Type B pancreatic cell (in vitro differentiated cells): Measurements from ENCODE around the gene GRWD1. TPM values are rescaled to one million over a fixed set of nuclear protein-coding genes. Genes with fewer than 3 reads are reported as not detected.

ENCODE experiments used
- DNase-seq: peaks from one replicate; pipeline ENCODE4 v3.0.0; 2021; ENCODE audit warnings: mixed read lengths; ENCODE audit not compliant: unreplicated experiment; ENCODE audit errors: extremely low spot score
- H3K27ac Mint-ChIP-seq: 2 replicates; pipeline ENCODE4 v1.8.0; 2021; ENCODE audit warnings: mild to moderate bottlenecking, mixed read lengths
- H3K27me3 Mint-ChIP-seq: 2 replicates; pipeline ENCODE4 v1.8.0; 2021; ENCODE audit warnings: mixed read lengths
- H3K36me3 Mint-ChIP-seq: 2 replicates; pipeline ENCODE4 v1.8.0; 2021; ENCODE audit warnings: mixed read lengths
- H3K4me1 Mint-ChIP-seq: one replicate; pipeline ENCODE4 v1.8.0; 2021; ENCODE audit warnings: mixed read lengths; ENCODE audit not compliant: unreplicated experiment
- H3K4me3 Mint-ChIP-seq: 2 replicates; pipeline ENCODE4 v1.8.0; 2021; ENCODE audit warnings: mild to moderate bottlenecking, mixed read lengths
- H3K9me3 Mint-ChIP-seq: 2 replicates; pipeline ENCODE4 v1.8.0; 2021; ENCODE audit warnings: mixed read lengths
- CTCF ChIP-seq: fragments of 200-600 bp; sonication (generic); conservative IDR thresholded peaks from 2 replicates; pipeline ENCODE4 v1.5.0; 2021; ENCODE audit warnings: antibody characterized with exemption, mild to moderate bottlenecking
- total RNA-seq: library from RNA; stranded (reverse); gene quantifications from 2 replicates; pipeline ENCODE4 v1.2.1, GENCODE V29; 2021; ENCODE audit warnings: low replicate concordance

Gene GRWD1
- total RNA-seq, 1 donor from 2014 or later = 44.0 TPM

DNA sequence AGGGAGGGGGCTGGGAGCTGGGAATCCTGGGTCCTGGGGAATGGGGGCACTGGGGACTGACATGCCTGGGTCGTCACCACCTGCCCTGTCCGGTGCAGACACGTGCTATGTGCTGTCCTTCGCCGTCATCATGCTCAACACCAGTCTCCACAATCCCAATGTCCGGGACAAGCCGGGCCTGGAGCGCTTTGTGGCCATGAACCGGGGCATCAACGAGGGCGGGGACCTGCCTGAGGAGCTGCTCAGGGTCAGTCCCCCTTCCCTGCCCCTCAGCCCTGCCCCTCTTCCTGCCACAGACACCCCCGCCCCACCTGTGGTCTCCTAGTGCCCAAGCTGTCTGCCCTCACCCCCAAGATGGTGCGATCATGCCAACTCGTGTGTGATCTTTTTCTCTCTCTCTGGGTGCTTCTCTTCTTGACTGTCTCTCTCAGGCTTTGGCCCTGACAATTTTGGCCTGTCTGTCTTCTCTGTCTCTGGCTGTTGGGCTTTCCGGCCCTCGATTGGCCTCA is 28.4 kb downstream of the GRWD1 start:
- H3K27me3 Mint-ChIP-seq = no peaks in the 10 kb centered on the region
- H3K4me3 Mint-ChIP-seq = no peak overlapping the region
- no peak for DNase-seq
- no peak overlapping the region for H3K27ac Mint-ChIP-seq
- H3K4me1 Mint-ChIP-seq = no peaks in the 10 kb centered on the region
- no peak for TF ChIP-seq CTCF
- no peaks in the 10 kb centered on the region for H3K9me3 Mint-ChIP-seq
- H3K36me3 Mint-ChIP-seq = peaks cover 19% of the 10 kb centered on the region

GRCh38 chr19:48475369-48476068 is 29.7 kb downstream of the GRWD1 start:
- peaks cover 25% of the 10 kb centered on the region for H3K36me3 Mint-ChIP-seq
- H3K9me3 Mint-ChIP-seq = no peaks in the 10 kb centered on the region
- no peak overlapping the region for H3K4me3 Mint-ChIP-seq
- TF ChIP-seq CTCF = no peak
- H3K4me1 Mint-ChIP-seq = no peaks in the 10 kb centered on the region
- DNase-seq = no peak
- H3K27me3 Mint-ChIP-seq = no peaks in the 10 kb centered on the region
- no peak overlapping the region for H3K27ac Mint-ChIP-seq

DNA sequence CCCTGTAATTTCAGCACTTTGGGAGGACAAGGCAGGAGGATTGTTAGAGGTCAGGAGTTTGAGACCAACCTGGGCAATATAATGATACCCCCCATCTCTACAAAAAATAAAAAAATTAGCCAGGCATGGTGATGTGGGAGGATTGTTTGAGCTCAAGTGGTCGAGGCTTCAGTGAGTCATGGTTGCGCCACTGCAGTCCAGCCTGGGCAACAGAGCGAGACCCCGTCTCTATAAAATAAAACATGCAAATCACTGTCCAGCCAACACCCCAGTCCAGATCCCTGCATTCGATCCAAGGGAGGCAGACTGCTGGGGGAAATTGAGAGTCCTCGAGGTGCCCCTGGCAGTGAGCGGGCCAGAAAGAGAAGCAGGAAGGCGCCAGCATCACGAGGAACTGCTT is 30.4 kb downstream of the GRWD1 start:
- Mint-ChIP-seq H3K27me3 (no peaks in the 10 kb centered on the region), H3K4me3 (no peak overlapping the region), H3K9me3 (no peaks in the 10 kb centered on the region), H3K4me1 (no peaks in the 10 kb centered on the region), H3K36me3 (peaks cover 22% of the 10 kb centered on the region), H3K27ac (no peak overlapping the region)
- TF ChIP-seq CTCF = no peak
- no peak for DNase-seq

GRCh38 chr19:48477067-48477685 is 31.4 kb downstream of the GRWD1 start:
- H3K4me1 Mint-ChIP-seq = no peaks in the 10 kb centered on the region
- no peaks in the 10 kb centered on the region for H3K27me3 Mint-ChIP-seq
- H3K27ac Mint-ChIP-seq = no peak overlapping the region
- H3K36me3 Mint-ChIP-seq = peaks cover 25% of the 10 kb centered on the region
- TF ChIP-seq CTCF = no peak
- no peaks in the 10 kb centered on the region for H3K9me3 Mint-ChIP-seq
- no peak for DNase-seq
- no peak overlapping the region for H3K4me3 Mint-ChIP-seq

- Mint-ChIP-seq H3K36me3 (peaks cover 26% of the 10 kb centered on the region), H3K9me3 (no peaks in the 10 kb centered on the region), H3K4me1 (no peaks in the 10 kb centered on the region), H3K27ac (no peak overlapping the region), H3K4me3 (no peak overlapping the region), H3K27me3 (no peaks in the 10 kb centered on the region)
- DNase-seq = no peak
- no peak for TF ChIP-seq CTCF
Measured at GRCh38 chr19:48477698-48478338, 32.0 kb downstream of the GRWD1 start.
